ENCODE results near the gene L3HYPDH. TPM values are rescaled to one million over a fixed set of nuclear protein-coding genes. Genes with fewer than 3 reads are reported as not detected.

Gene L3HYPDH
- total and polyA plus RNA-seq, 8 donors = 4.9 to 40.2 (median 17.6) TPM

DNA sequence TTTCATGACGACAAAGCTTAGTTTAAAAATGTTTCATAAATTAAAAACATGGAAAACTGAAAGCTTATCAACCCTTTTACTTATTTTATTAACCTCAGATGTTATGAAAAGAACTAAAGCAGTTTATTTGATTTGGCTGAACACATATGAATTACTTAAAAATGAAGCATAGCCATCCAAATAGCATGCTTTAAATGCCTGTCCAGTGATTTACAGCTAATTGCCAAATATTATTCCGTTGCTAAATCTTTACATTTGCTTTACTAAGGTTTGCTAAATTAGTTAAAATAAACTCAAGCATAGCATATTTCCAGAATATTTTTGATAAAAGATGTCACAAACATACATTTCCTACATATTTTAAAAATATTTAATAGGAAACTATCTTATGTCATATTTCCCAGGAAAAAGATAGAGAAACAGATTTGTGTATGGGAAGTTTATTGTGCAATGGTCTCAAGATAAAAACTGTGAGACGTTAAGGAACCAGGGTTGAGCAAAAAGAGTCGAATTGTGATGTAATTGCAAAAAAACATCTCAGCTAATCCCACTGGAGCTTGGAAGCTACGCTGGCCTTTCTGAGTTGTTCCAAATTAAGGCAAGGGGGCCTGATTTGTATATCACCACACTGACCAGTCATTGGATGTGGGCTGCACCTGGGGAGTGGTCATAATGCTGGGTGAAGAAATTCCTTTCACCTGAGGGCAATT is 44.8 kb downstream of the L3HYPDH start:
- no peak overlapping the region for H3K27ac ChIP-seq
- 64 to 78% (median 68%) methylated on average over 5 of the region's 5 CpGs for WGBS, 5 donors
- no peaks in the 10 kb centered on the region for H3K27me3 ChIP-seq
- intact Hi-C loops (cut with DNase I; ENCODE audit: low total_unique reads) = no loop called here
- H3K4me3 ChIP-seq = no peak overlapping the region
- no peak for DNase-seq
- no peaks in the 10 kb centered on the region for H3K36me3 ChIP-seq
- no peaks in the 10 kb centered on the region for H3K9me3 ChIP-seq
- H3K4me1 ChIP-seq = peaks cover 0 to 5% (median under 1%) of the 10 kb centered on the region in 4 donors
- TF ChIP-seq CTCF (IDR thresholded peaks at IDR 0.05) (no peak), EP300 (IDR thresholded peaks at IDR 0.05) (no peak), POLR2AphosphoS5 (IDR thresholded peaks at IDR 0.05) (no peak), POLR2A (IDR thresholded peaks at IDR 0.05) (no peak)

DNA sequence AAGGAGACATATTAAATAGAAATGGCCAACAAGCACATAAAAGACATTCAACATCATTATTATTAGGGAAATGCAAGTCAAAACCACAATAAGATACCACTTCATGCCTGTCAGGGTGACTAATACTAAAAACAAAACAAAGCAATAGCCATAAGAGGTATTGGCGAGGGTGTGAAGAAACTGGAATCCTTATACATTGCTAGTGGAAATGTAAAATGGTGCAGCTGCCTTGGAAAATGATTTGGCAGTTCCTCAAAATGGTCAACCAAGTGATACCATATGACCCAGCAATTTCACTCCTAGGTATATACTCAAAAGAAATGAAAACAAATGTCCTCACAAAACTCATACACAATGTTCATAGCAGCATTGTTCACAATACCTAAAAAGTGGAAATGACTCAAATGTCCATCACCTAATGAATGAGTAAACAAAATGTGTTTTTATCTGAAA is 46.0 kb downstream of the L3HYPDH start:
- WGBS, 5 donors = 85 to 94% (median 93%) methylated on average over 1 of the region's 1 CpG
- Histone ChIP-seq H3K36me3 (no peaks in the 10 kb centered on the region), H3K27me3 (no peaks in the 10 kb centered on the region), H3K4me1 (no peaks in the 10 kb centered on the region), H3K9me3 (no peaks in the 10 kb centered on the region), H3K4me3 (no peak overlapping the region), H3K27ac (no peak overlapping the region)
- intact Hi-C loops (cut with DNase I; ENCODE audit: low total_unique reads) = no loop called here
- DNase-seq = no peak
- TF ChIP-seq POLR2A (IDR thresholded peaks at IDR 0.05) (no peak), EP300 (IDR thresholded peaks at IDR 0.05) (no peak), CTCF (IDR thresholded peaks at IDR 0.05) (no peak), POLR2AphosphoS5 (IDR thresholded peaks at IDR 0.05) (no peak)

DNA sequence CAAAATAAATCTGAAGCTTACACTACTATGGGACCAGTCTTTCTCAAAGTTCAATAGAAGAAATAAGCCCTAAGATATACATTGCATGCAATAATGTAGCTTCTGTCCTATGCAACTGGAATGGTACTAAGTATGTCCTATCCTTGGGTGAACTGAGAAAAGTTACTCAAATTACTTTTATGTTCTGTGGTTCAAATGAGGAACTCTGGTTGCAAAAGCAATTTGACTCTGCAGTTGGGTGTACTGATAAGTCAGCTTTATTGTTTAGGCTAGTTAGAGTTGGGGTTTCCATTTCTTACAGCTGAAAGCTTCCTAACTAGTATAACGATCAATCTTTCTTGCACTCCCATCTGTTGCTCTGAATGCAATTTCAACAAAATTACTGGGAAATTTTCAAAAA is 48.2 kb downstream of the L3HYPDH start:
- no peaks in the 10 kb centered on the region for H3K36me3 ChIP-seq
- TF ChIP-seq POLR2A (IDR thresholded peaks at IDR 0.05) (no peak), POLR2AphosphoS5 (IDR thresholded peaks at IDR 0.05) (no peak), EP300 (IDR thresholded peaks at IDR 0.05) (no peak), CTCF (IDR thresholded peaks at IDR 0.05) (no peak)
- no peak overlapping the region for H3K27ac ChIP-seq
- H3K4me1 ChIP-seq = no peaks in the 10 kb centered on the region
- no peak for DNase-seq
- intact Hi-C loops (cut with DNase I; ENCODE audit: low total_unique reads) = no loop called here
- no peak overlapping the region for H3K4me3 ChIP-seq
- no peaks in the 10 kb centered on the region for H3K27me3 ChIP-seq
- no peaks in the 10 kb centered on the region for H3K9me3 ChIP-seq
- 73 to 94% (median 77%) methylated on average over 1 of the region's 1 CpG for WGBS, 5 donors

GRCh38 chr14:59435101-59435500 is 49.1 kb downstream of the L3HYPDH start:
- TF ChIP-seq POLR2A (IDR thresholded peaks at IDR 0.05) (no peak), CTCF (IDR thresholded peaks at IDR 0.05) (no peak), EP300 (IDR thresholded peaks at IDR 0.05) (no peak), POLR2AphosphoS5 (IDR thresholded peaks at IDR 0.05) (no peak)
- Histone ChIP-seq H3K4me1 (no peaks in the 10 kb centered on the region), H3K27ac (no peak overlapping the region), H3K36me3 (no peaks in the 10 kb centered on the region), H3K4me3 (no peak overlapping the region), H3K9me3 (no peaks in the 10 kb centered on the region), H3K27me3 (no peaks in the 10 kb centered on the region)
- intact Hi-C loops (cut with DNase I; ENCODE audit: low total_unique reads) = no loop called here
- WGBS, 5 donors = 84 to 92% (median 87%) methylated on average over 3 of the region's 3 CpGs
- no peak for DNase-seq
